Measurements from ENCODE around the gene CD74. TPM values are rescaled to one million over a fixed set of nuclear protein-coding genes. Genes with fewer than 3 reads are reported as not detected.

The CD74 gene
- total and polyA plus RNA-seq, 2 of the 4 experiments (the other 2 are of a cell fraction), result 0.18 to 1.1 TPM

DNA sequence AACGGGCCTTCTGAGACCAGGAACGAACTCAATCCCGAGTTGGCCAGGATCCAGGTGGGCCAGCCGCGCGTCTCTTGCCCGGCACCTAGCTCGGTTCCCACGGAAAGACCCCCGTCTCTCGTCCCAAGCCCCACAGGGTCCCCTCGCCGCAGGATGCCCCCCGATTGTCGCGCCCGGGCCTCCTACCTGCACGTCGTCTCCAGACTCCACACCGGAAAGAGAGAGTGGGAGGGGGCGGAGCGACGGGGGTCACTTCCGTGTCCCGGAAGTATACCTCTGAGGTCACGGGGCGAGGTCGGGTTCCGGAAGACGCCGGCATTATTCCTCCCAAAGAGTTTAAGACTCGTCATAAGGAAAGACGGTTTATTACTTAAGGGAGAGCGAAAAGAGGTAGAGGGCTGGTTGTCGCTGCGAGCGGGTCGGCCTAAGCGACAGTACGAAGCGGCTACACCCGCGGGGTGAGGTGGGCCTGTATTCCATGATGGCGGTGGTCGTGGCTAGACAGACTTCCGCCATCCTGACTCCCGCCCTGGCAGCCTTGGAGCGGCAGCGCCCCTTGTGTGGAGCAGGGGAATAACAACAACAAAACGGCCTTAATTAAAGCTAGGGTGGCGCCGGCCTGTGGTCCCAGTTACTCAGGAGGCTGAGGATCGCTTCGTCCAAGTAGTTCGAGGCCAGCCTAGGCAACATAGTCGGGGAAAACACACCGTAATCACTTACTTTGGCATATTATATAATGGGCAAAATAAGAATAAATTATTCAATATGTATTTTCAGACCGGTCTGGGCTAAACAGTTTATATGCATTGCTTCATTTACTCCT, 37.0 kb upstream of the CD74 start, which contains the start of gene RPS14 (continued):
- TF ChIP-seq MXI1 (IDR thresholded peaks at IDR 0.05; ENCODE audit: borderline replicate concordance, low read depth, low read length) (no peak; the same call in 1 of the 2 replicates), RAD21 (IDR thresholded peaks at IDR 0.05; ENCODE audit: low read length) (peak; percentile 51), POLR2A (IDR thresholded peaks at IDR 0.05; ENCODE audit: low read depth, low read length) (peak; percentile 91), BHLHE40 (IDR thresholded peaks at IDR 0.05; ENCODE audit: low read depth, low read length) (no peak)

DNA sequence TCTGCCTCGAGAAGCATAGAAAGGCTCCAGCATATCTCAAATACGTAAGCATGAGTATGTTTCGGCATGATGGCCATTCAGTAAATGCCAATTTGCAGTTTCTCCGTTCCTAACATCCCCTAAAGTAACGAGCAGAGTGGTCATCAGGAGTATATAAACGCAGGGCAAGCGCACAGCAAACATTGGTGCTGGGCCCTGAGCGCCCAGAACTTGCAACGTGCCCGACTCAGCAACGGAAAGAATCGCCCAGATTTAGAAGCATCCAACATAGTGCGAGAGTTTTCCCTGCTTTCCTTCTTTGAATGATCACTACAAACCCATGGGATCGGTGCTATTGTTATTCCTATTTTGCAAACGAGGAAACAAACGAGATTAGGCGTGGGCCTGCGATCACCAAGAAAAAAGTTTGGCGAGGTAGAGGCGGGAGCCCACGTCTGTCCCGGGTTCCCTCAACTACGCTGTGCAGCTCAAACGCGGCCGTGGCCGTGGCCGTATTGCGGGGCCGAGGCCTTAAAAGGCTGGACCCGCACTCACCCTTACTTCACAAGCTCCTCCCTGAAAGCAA, 36.3 kb upstream of the CD74 start:
- Histone ChIP-seq H3K23ac (ENCODE audit: low read depth, low read length) (peak overlapping the region; percentile 94), H2AK5ac (ENCODE audit: low read depth, low read length) (peak overlapping the region; percentile 98), H4K20me1 (ENCODE audit: insufficient read depth, low read length) (peaks cover 55% of the 10 kb centered on the region), H4K91ac (ENCODE audit: insufficient read depth, low read depth, low read length) (peak overlapping the region; percentile 80), H3K56ac (ENCODE audit: extremely low read depth, insufficient read depth, low read length) (peak overlapping the region; percentile 95), H4K5ac (ENCODE audit: low read depth, low read length) (peak overlapping the region; percentile 62), H3K9me1 (ENCODE audit: insufficient read depth, low read length) (peaks cover 9% of the 10 kb centered on the region), H3K27me3 (ENCODE audit: control insufficient read depth, insufficient read depth, low read length) (no peaks in the 10 kb centered on the region), H2BK15ac (ENCODE audit: low read depth, low read length) (no peak overlapping the region), H2BK20ac (ENCODE audit: low read depth, low read length) (no peak overlapping the region), H2BK5ac (ENCODE audit: low read depth, low read length, poor library complexity, severe bottlenecking) (peak overlapping the region; percentile 83), H3K9ac (ENCODE audit: low read depth, low read length) (peak overlapping the region; percentile 99), H4K8ac (ENCODE audit: low read depth in 2 of 2, low read length in 2 of 2) (peak overlapping the region; percentile 87 to 99), H3K4me2 (ENCODE audit: low read depth, low read length) (peak overlapping the region; percentile 85), H2BK120ac (ENCODE audit: low read depth, low read length) (0 out of 2 replicates have a peak overlapping the region, but pooled peaks have one; percentile 24), H2AK9ac (replicated peaks; ENCODE audit: low read depth, low read length, poor library complexity) (peak overlapping the region; percentile 97), H3K4me3 (ENCODE audit: insufficient read depth, low read depth, low read length) (peak overlapping the region; percentile 81), H3K27ac (ENCODE audit: insufficient read depth, low read length) (peak overlapping the region; percentile 97), H3K14ac (replicated peaks; ENCODE audit: low read depth, low read length) (peak overlapping the region; percentile 96), H2AFZ (replicated peaks; ENCODE audit: low read length, poor library complexity) (peak overlapping the region; percentile 98), H3K4me1 (ENCODE audit: control insufficient read depth, insufficient read depth, low read length) (peaks cover 4% of the 10 kb centered on the region), H3K36me3 (ENCODE audit: control insufficient read depth, insufficient read depth, low read length) (peaks cover 41% of the 10 kb centered on the region), H3K9me3 (ENCODE audit: control insufficient read depth, insufficient read depth, low read length) (no peaks in the 10 kb centered on the region), H3K18ac (ENCODE audit: low read depth, low read length) (peak overlapping the region; percentile 39), H3K4ac (ENCODE audit: low read depth, low read length) (peak overlapping the region; percentile 94), H3K79me1 (ENCODE audit: low read depth in 1 of 2, low read length in 2 of 2) (peaks cover 28 to 52% of the 10 kb centered on the region in 2 experiments)
- BruUV-seq (replicated peaks), result TSS peak; percentile 82
- in situ Hi-C loops (cut with MboI; ENCODE audit: low sequenced_read_pairs) (loop anchor here (25.0 kb wide), 2 partner anchors 612 to 812 kb away; no protein-coding TSS in a partner anchor), dilution Hi-C loops (cut with HindIII; ENCODE audit: low sequenced_read_pairs, unreplicated experiment) (no loop called here), intact Hi-C loops (cut with micrococcal nuclease) (no loop called here)
- TF ChIP-seq SMC3 (IDR thresholded peaks at IDR 0.05; ENCODE audit: low read depth, low read length) (no peak), POLR2A (IDR thresholded peaks at IDR 0.05; ENCODE audit: low read depth, low read length) (no peak), CEBPB (IDR thresholded peaks at IDR 0.05; ENCODE audit: low read depth, low read length) (no peak), RFX5 (IDR thresholded peaks at IDR 0.05; ENCODE audit: low read depth, low read length) (no peak), CHD1 (IDR thresholded peaks at IDR 0.05; ENCODE audit: low read depth, low read length) (no peak)
- TF ChIP-seq, protein P1, sequence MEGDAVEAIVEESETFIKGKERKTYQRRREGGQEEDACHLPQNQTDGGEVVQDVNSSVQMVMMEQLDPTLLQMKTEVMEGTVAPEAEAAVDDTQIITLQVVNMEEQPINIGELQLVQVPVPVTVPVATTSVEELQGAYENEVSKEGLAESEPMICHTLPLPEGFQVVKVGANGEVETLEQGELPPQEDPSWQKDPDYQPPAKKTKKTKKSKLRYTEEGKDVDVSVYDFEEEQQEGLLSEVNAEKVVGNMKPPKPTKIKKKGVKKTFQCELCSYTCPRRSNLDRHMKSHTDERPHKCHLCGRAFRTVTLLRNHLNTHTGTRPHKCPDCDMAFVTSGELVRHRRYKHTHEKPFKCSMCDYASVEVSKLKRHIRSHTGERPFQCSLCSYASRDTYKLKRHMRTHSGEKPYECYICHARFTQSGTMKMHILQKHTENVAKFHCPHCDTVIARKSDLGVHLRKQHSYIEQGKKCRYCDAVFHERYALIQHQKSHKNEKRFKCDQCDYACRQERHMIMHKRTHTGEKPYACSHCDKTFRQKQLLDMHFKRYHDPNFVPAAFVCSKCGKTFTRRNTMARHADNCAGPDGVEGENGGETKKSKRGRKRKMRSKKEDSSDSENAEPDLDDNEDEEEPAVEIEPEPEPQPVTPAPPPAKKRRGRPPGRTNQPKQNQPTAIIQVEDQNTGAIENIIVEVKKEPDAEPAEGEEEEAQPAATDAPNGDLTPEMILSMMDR (conservative IDR thresholded peaks at IDR 0.05; ENCODE audit: low read depth, low read length), result no peak
- TF ChIP-seq, protein P2, sequence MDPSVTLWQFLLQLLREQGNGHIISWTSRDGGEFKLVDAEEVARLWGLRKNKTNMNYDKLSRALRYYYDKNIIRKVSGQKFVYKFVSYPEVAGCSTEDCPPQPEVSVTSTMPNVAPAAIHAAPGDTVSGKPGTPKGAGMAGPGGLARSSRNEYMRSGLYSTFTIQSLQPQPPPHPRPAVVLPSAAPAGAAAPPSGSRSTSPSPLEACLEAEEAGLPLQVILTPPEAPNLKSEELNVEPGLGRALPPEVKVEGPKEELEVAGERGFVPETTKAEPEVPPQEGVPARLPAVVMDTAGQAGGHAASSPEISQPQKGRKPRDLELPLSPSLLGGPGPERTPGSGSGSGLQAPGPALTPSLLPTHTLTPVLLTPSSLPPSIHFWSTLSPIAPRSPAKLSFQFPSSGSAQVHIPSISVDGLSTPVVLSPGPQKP (IDR thresholded peaks at IDR 0.05; ENCODE audit: borderline replicate concordance, low read depth, low read length), result no peak
- WGBS, 2 experiments (ENCODE audit: extremely low coverage in 2 of 2, insufficient read length in 1 of 2), result 2% methylated on average over 14 of the region's 31 CpGs; no CpG with 5 or more reads in 1 of the 2 experiments
- no peak for DNase-seq
- ChIA-PET POLR2A (ENCODE audit: unreplicated experiment) (interaction anchor here (0.7 to 1.0 kb wide), 2 partner anchors 81 to 701 kb away, joined by 3 read pairs; no protein-coding TSS in a partner anchor), CTCF (no interaction called here)
- peak; percentile 52 for ATAC-seq (ENCODE audit: low read depth)
